Keratinocyte (primary cell): ENCODE results near the gene KCNMB3. TPM values are rescaled to one million over a fixed set of nuclear protein-coding genes. Genes with fewer than 3 reads are reported as not detected.

ENCODE experiments used
- DNase-seq: peaks from one replicate; pipeline ENCODE4 v3.0.0-alpha.2; 2011; ENCODE audit warnings: low read depth, missing footprints, low spot score
- FAIRE-seq: peaks from 2 replicates; lab custom pipeline; 2011; peaks lifted over from hg19 to GRCh38; lab: Jason Lieb, UNC
- H2AFZ ChIP-seq: 2 replicates; pipeline ENCODE4 v1.6.0; 2012; ENCODE audit warnings: low read length, control low read depth, inconsistent platforms; ENCODE audit not compliant: control insufficient read depth
- H3K27ac ChIP-seq: 2 replicates; pipeline ENCODE4 v1.5.1; 2011; ENCODE audit warnings: low read length; ENCODE audit not compliant: control insufficient read depth, insufficient read depth
- H3K27me3 ChIP-seq: 3 replicates; pipeline ENCODE4 v1.6.0; 2011; ENCODE audit warnings: low read length; ENCODE audit not compliant: control insufficient read depth, insufficient read depth; ENCODE audit errors: extremely low read depth
- H3K36me3 ChIP-seq, 2 experiments: 2 replicates in 1 of 2; 3 replicates in 1 of 2; pipeline ENCODE4 v1.5.1; 2011; ENCODE audit warnings: low read length in 2 of 2, mild to moderate bottlenecking in 1 of 2; ENCODE audit not compliant: control insufficient read depth in 2 of 2, insufficient read depth in 2 of 2; ENCODE audit errors: extremely low read depth in 1 of 2
- H3K4me1 ChIP-seq: 3 replicates; pipeline ENCODE4 v1.5.1; 2011; ENCODE audit warnings: low read length; ENCODE audit not compliant: control insufficient read depth, insufficient read depth; ENCODE audit errors: extremely low read depth
- H3K4me2 ChIP-seq: 3 replicates; pipeline ENCODE4 v1.6.0; 2011; ENCODE audit warnings: low read depth, low read length; ENCODE audit not compliant: control insufficient read depth, insufficient read depth; ENCODE audit errors: extremely low read depth
- H3K4me3 ChIP-seq, 3 experiments: fragments of 200-600 bp in 1 of 3; sonication (generic) in 1 of 3; 2 replicates in 2 of 3; 3 replicates in 1 of 3; pipeline ENCODE4 v1.5.1; 2011 to 2016; ENCODE audit warnings: low read length in 3 of 3, mild to moderate bottlenecking in 3 of 3, control low read depth in 2 of 3, inconsistent platforms in 1 of 3, low read depth in 1 of 3, mixed read lengths in 1 of 3, mixed run types in 1 of 3, moderate library complexity in 1 of 3; ENCODE audit not compliant: control insufficient read depth in 2 of 3, insufficient read depth in 2 of 3; ENCODE audit errors: extremely low read depth in 1 of 3
- H3K79me2 ChIP-seq: 2 replicates; pipeline ENCODE4 v1.6.0; 2012; ENCODE audit warnings: low read length; ENCODE audit not compliant: control insufficient read depth, insufficient read depth
- H3K9ac ChIP-seq: 3 replicates; pipeline ENCODE4 v1.6.0; 2011; ENCODE audit warnings: low read length; ENCODE audit not compliant: control insufficient read depth, insufficient read depth; ENCODE audit errors: extremely low read depth
- H3K9me1 ChIP-seq: 3 replicates; pipeline ENCODE4 v1.6.0; 2011; ENCODE audit warnings: low read length; ENCODE audit not compliant: control insufficient read depth, insufficient read depth; ENCODE audit errors: extremely low read depth
- H3K9me3 ChIP-seq: 2 replicates; pipeline ENCODE4 v1.5.1; 2012; ENCODE audit warnings: low read depth, low read length; ENCODE audit not compliant: control insufficient read depth
- H4K20me1 ChIP-seq: 3 replicates; pipeline ENCODE4 v1.6.0; 2011; ENCODE audit warnings: low read length; ENCODE audit not compliant: control insufficient read depth, insufficient read depth; ENCODE audit errors: extremely low read depth
- CTCF ChIP-seq, 3 experiments: IDR thresholded peaks in 1 of 3; conservative IDR thresholded peaks in 1 of 3; optimal IDR thresholded peaks in 1 of 3; 2 replicates in 2 of 3; 3 replicates in 1 of 3; pipeline versions ENCODE3 to v1.5.1; 2011; ENCODE audit warnings: low read length in 3 of 3, mild to moderate bottlenecking in 3 of 3, moderate library complexity in 2 of 3, control low read depth in 1 of 3, inconsistent platforms in 1 of 3; ENCODE audit not compliant: insufficient read depth in 2 of 3; ENCODE audit errors: extremely low read depth in 1 of 3
- EZH2 ChIP-seq: IDR thresholded peaks from one replicate; pipeline ENCODE4 v1.6.1; 2012; ENCODE audit warnings: inconsistent platforms, mild to moderate bottlenecking, low read length, moderate library complexity
- dilution Hi-C: fragments of 300-500 bp; cut with MboI; formaldehyde crosslinking; loops from one replicate; pipeline ENCODE4 v1.7.0; 2020; ENCODE audit warnings: low sequenced_read_pairs; ENCODE audit not compliant: extremely low pct_ligation_motif_present
- polyA plus RNA-seq, 5 experiments: library from polyadenylated mRNA; depleted of rRNA in 3 of 5; stranded (reverse) in 3 of 5; stranded (forward) in 1 of 5; unstranded in 1 of 5; fragments of >200 nt; gene quantifications; 1 replicate in 1 of 5; 2 replicates in 3 of 5; 3 replicates in 1 of 5; pipeline versions ENCODE4 v1.2.1 to v1.2.3, GENCODE V29; 2011 to 2012; ENCODE audit warnings: missing spikeins in 2 of 5, low read depth in 1 of 5, low replicate concordance in 1 of 5

The KCNMB3 gene
- polyA plus RNA-seq, 1 donor (not counting 4 experiments of a cell fraction or from before 2014, with no cell fraction given), result 1.00 TPM

GRCh38 chr3:179292450-179292849, 41.5 kb upstream of the KCNMB3 start:
- Histone ChIP-seq H3K27ac (no peak overlapping the region), H3K9me1 (no peaks in the 10 kb centered on the region), H3K9ac (no peak overlapping the region), H3K4me3 (no peak overlapping the region), H3K79me2 (no peaks in the 10 kb centered on the region), H3K4me1 (no peaks in the 10 kb centered on the region), H4K20me1 (no peaks in the 10 kb centered on the region), H3K9me3 (no peaks in the 10 kb centered on the region), H3K36me3 (no peaks in the 10 kb centered on the region), H2AFZ (no peak overlapping the region), H3K27me3 (no peaks in the 10 kb centered on the region), H3K4me2 (no peak overlapping the region)
- TF ChIP-seq EZH2, result no peak
- no peak for TF ChIP-seq CTCF (optimal IDR thresholded peaks at IDR 0.05 in 1 of 3, IDR thresholded peaks at IDR 0.05 in 1 of 3, conservative IDR thresholded peaks at IDR 0.05 in 1 of 3; ENCODE audit: extremely low read depth in 1 of 3, insufficient read depth in 2 of 3, low read length in 3 of 3)
- dilution Hi-C loops, result no loop called here
- FAIRE-seq (no peak), DNase-seq (no peak)

DNA sequence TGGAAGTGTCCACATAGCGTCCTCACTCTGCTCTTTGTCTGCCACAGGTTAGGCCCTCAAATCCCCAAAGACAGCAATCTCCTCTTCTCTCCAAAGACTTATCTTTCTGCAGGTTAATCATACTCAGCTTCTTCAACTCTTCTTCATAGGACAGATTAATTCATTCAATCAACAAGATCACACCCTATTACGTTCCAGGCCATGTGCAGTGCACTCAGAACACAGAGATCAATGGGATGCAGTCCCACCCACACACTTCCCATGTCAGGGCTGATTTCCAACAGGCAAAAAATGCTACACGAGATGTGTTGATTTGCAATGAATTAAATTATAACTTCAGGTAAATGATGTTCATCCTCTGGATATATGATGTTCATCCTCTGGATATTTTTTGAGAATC, 38.4 kb upstream of the KCNMB3 start:
- Histone ChIP-seq H3K4me2 (no peak overlapping the region), H3K4me1 (no peaks in the 10 kb centered on the region), H3K79me2 (no peaks in the 10 kb centered on the region), H3K4me3 (no peak overlapping the region), H3K27me3 (no peaks in the 10 kb centered on the region), H4K20me1 (no peaks in the 10 kb centered on the region), H3K27ac (no peak overlapping the region), H3K36me3 (no peaks in the 10 kb centered on the region), H3K9me1 (no peaks in the 10 kb centered on the region), H3K9me3 (no peaks in the 10 kb centered on the region), H2AFZ (no peak overlapping the region), H3K9ac (no peak overlapping the region)
- DNase-seq, result no peak
- dilution Hi-C loops, result no loop called here
- no peak for FAIRE-seq
- TF ChIP-seq CTCF (optimal IDR thresholded peaks at IDR 0.05 in 1 of 3, IDR thresholded peaks at IDR 0.05 in 1 of 3, conservative IDR thresholded peaks at IDR 0.05 in 1 of 3; ENCODE audit: extremely low read depth in 1 of 3, insufficient read depth in 2 of 3, low read length in 3 of 3) (no peak), EZH2 (no peak)
